ENCODE measurements around the gene RNF125.
"Not testable (repeated sequence)": the region's sequence is repeated elsewhere in the genome, so short reads cannot be mapped to it uniquely, and the experiment has no call there.

RNF125 gene

DNA sequence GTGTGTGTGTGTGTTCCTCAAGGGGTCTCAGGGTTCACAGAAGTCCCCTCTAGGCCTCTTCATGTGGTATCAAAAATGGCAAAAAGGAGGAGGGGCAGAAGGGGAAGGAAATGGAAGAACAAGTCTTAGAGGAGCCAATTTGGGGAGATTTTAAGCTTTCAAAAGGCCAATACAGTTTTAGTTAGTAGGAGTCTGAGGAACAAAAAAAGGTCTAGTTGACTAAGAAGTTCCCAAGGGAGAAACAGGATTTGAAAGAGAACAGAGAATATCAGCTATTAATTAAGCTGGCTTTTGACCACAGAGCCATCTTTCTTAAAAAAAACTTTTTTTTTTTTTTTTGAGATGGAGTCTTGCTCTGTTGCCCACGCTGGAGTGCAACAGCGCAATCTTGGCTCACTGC, 7.1 kb downstream of the RNF125 start:
- no peak for DNase-seq (ENCODE audit: low read depth)

DNA sequence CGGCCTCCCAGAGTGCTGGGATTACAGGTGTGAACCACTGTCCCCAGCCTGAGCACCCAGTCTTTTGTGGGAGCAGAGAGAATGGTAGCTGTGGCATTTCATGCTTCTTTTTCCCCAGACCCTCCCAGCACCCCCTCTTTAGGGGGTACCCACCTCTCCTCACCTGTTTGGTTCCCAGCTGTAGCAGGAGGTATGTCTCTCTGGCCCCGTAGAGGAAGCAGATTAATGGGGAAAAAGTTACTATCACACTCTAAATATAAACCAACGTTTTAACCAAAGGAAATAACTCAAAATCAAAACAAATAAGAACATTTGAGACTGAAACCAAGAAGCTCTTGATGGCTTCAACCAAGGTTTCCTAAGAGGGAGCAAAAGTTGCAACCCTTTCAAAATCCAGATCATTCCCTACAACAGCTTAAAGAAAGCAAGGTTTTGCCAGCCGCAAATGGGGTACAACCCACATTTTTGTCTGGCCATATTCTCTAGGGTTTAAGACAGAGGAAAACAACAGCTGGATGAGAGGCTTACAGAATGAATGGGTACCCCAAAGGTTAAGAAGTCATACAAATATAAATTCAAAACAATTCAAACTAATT, 8.0 kb downstream of the RNF125 start:
- no peak for DNase-seq (ENCODE audit: low read depth)

DNA sequence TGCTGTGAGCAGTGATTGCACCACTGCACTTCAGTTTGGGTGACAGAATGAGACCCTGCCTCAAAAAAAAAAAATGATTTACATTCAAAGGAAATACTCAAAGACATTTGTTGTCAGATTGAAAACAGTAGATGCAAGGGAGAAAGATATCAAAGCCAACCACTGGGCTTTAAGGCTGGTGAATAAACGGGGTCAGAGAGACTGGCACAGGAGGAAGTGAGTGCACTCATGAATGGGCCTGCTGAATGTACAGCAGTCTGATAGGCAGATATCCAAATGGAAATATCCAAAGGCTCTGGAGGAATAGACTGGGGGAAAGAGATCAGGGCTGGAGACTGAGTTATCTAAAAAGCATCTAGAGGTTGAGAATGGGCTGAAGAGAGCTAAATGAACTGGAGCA, 10.9 kb downstream of the RNF125 start:
- DNase-seq (ENCODE audit: low read depth) = no peak

DNA sequence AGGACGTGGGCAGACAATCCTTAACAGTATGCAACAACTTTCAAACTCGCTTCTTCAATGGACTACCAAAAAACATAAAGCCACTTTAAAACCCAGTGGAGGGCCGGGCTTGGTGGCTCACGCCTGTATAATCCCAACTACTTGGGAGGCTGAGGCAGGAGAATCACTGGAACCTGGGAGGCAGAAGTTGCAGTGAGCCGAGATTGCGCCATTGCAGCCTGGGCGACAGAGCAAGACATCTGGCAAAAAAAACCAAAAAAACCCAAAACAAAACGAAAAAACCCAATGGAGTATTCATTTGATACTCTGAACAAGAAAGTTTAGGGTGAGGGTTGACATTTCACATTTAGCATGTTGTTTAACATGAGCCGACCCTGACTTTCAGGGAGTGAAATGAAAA, 14.0 kb downstream of the RNF125 start:
- DNase-seq (ENCODE audit: low read depth) = no peak

DNA sequence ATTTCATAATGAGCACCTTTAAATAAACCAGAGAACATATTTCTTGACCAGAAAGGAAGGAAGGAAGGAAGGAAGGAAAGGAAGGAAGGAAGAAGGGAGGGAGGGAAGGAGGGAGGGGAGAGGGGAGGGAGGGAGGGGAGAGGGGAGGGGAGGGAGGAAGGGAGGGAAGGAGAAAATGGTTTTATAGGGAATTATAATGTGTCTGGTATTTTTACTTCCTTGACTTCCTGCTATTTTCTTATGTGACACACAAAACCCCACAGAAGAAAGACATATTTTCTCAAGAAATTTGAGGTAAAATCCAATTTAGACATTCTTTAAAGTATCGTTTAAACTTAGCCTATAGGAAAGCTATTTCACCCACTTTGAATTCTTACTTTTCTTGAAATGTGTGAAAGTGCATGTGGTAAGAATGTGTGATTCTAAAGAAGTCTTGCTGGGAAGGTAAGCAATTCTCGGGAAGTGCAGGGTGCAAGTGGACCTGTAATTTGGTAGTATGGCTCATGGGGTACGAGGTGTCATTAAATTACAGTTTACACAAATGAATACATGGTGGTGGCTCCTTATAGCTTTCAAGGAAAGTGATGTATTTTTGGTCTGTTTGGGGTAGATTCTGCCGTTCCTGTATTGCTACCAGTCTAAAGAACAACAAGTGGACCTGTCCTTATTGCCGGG, 18.0 kb downstream of the RNF125 start:
- DNase-seq (ENCODE audit: low read depth) = no peak

DNA sequence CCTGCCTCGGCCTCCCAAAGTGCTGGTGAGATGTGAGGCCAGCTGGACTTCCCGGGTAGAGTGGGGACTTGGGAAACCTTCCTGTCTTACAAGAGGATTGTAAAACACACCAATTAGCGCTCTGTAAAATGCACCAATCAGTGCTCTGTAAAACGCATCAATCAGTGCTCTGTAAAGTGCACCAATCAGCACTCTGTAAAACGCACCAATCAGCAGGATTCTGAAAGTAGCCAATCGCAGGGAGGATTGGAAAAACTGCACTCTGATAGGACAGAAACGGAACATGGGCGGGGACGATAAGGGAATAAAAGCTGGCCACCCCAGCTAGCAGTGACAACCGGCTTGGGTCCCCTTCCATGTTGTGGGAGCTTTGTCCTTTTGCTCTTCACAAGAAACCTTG, 19.0 kb downstream of the RNF125 start:
- no peak for DNase-seq (ENCODE audit: low read depth)

DNA sequence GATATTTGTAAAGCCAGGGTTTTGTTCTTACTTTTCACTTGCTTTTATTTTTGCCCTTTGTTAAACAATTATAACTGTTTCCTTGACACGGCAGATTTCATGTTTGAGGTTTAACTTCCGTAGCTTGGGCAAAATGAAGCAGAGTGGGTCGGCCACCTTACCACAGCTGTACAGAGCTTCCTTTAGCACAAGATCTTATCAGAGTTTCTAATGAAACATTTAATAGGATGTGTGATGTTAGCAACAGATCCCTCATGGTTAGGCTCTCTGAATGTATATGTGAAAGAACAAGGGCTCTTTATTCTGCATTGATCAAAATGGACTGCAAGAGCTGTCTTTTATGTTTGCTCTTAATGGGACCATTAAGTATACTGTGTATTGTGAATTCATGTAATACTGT, 22.3 kb downstream of the RNF125 start:
- peak; percentile 52 for DNase-seq (ENCODE audit: low read depth)

DNA sequence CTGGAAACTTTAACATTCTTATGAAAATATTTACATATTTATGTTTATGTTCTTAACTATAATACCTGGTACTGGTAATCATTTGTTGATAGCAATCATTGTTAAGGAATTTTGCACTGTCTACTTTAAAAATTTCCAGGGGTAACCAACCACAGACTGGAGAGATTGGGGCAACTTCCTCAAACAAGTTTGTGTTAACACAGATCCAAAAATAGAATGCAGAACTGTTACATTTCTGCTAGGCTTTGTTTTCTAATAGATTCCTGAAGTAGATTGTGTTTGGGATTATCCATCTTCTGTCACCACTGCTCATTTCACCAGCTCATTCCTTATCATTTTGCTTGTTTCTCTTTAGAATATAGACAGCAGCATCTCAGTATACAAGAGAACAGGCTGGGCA, 23.7 kb downstream of the RNF125 start:
- no peak for DNase-seq (ENCODE audit: low read depth)

DNA sequence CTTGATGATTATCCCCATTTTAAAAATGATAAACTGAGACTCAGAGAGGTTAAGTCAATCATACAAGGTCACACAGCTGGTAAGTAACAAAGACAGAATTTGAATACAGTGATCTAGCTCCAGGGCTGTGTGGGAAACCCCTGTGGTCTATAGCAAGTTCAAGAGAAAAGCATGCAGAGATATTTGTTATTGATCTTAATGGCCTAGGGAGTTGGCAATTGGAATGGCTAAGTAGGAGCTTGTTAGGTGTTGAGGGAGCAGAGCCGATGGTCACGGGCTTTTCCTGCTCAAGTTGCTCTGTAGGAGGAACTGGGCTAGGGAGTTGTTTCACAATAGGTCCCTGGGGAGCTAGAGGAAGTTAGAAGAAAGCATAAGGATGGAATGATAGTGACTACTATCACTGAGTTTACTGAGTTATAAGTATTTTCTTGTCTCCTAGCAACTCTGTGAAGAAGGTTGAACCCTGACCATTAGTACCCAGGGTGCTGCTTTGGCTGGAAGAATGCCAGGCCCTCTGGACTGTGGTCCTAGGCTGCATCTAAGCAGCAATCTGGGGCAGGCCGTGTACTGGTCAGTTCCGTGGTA, 30.0 kb downstream of the RNF125 start:
- DNase-seq (ENCODE audit: low read depth) = peak; percentile 68

DNA sequence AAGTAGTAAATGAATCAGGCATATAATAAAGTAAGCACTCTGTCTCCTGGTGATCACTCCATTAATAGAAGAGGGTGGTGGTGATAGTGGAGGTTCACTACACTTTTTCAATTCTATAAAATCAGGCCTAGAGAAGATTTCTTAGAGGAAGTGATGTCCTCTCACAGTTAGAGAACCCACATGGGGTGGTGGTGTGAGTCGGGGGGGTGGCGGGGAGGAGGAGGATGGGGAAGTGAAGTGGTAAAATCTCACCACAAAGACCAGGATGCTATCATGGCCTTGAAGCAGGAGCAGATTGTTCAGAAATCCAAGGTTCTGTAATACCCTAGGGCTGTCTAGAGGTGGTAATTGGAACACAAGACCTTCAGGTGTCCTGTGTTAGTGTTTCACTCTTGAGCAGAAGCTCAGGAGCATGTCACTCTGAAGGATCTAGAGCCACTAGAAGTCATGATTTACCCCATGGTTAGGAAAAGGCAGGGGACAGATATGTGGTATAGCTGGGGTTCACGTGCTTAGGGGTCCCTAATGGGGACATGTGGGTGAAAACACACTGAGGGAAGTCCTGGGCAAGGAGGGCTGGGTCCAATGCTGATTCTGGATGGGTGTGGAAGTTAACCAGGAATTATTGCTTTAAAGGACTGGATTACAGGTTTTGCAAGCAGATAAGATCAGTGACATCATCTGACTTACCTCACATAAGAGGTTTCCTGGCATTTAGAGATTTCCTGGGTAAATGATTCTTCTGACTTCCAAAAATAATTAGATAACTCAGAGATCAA, 31.0 kb downstream of the RNF125 start:
- DNase-seq (ENCODE audit: low read depth) = peak; percentile 51

DNA sequence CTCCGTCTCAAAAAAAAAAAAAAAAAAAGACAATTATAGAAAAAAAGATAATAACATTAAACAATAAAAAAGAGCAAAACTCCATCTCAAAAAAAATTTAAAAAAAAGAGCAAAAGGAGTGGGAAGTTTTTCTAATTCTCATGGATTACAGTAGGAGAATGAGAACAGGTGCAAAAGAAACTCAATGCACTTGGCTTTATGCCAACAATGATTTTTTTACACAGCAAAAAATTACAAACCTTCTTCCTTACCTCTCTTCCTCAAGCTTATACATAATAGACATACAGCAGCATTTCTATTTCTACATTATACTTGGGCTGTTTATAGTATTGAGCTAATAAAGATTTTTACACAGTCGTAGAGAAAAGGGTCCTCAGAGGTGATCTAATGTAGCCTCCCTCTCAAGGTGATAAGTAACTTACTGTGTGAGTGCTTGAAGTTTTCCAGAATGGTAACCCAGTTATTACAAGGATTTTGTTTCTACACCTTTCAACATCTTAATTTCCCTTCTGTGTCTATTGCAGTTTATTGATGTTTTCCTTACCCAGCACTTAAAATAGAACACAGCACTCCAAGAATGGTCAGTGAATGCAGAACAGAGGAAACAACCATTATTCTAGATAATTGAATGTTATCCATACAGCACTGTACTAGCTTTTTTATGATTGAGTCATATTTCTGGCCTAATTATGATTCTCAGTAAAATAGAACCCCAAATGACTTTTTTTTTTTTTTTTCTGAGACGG, 38.2 kb downstream of the RNF125 start:
- DNase-seq (ENCODE audit: low read depth) = no peak

DNA sequence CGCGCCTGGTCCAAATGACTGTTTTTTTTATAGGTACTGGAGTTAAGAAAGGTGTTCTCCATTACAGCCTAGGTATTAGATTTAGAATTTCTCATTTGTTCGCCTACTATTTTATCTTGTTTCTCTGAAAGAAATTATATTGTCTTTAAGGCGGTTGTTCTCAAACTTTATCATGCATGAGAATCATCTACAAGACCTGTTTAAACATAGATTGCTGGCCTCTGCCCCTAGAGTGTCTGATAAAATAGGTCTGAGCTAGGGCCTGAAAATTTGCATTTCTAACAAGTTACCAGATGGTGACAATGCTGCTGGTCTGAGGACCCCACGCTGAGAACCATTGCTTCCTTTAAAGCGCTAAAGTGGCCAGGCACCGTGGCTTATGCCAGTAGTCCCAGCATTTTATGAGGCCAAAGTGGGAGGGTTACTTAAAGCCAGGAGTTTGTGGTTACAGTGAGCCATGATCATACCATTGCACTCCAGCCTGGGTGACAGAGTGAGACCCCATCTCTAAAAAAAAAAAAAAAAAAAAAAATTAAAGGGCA, 39.1 kb downstream of the RNF125 start:
- DNase-seq (ENCODE audit: low read depth) = no peak

DNA sequence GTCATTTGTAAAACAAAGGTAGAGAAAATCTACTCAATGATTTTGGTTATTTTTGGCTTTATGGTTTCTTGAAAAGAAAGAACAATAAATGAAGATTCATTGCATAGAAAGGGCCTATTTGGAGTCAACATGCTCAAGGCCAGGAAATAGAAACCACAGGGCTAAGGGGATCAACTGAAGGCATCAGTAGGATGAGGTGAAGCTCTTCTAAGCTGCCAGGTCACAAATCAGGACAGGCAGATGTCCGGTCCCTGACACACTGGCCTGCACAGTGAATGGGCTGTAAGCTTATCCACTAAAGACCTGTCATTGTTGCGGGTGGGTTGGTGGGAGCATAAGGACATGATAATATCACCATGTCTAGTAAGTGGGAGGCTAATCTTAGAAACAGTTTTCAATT, 41.4 kb downstream of the RNF125 start:
- no peak for DNase-seq (ENCODE audit: low read depth)

DNA sequence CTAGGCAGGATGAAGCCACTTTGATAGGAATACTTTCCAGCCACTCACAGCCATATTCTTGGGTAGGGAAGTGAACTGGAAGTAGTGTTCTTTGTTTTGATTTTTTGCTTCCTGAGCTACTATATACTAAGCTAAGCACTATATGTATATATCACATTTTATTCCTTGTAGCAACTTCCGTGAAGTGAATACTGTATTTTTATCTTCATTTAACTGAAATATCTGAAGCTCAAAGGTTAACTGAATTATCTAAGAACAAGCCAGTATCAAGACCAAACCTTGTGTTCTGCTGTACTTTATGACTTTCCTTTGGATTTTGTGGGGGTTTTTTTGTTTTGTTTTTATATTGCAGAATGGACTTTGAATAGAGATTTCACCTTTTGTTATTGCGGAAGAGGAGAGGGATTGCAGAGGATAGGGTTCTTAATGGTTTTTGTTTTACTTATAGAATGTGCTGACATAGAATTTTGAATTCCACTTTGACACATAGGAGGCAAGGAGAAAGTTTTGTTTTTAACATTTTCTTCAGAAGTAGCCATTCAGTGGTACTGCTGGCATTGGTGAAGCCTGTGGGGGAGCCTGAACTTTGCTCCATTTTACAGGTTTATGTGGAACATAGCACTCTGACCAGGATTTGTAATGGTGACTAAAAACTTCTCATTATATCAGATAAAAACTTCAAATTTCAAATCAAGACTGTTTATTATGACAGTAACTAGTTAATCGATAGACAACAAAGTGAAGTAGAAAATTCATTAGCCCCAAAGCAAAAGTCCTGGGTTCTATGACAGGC, 48.9 kb downstream of the RNF125 start:
- no peak for DNase-seq (ENCODE audit: low read depth)

DNA sequence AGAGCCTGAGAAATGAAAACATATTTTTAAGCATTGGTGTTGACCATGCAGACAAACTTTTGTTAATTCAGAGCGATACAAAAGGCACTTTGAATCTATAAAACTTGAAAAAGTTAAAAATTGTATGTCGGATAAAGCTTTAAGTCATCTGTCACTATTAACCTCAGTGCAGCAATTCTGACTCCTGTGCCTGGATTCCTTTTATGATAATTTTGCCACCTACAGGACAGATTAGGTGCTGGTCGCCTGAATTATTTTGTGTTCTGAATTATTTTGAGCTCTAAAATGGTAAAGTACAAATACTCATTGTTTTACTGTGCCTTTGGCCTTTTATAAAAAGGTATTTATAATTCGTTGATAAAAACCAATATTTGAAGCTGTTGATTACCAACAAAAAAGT, 53.7 kb downstream of the RNF125 start:
- no peak for DNase-seq (ENCODE audit: low read depth)

DNA sequence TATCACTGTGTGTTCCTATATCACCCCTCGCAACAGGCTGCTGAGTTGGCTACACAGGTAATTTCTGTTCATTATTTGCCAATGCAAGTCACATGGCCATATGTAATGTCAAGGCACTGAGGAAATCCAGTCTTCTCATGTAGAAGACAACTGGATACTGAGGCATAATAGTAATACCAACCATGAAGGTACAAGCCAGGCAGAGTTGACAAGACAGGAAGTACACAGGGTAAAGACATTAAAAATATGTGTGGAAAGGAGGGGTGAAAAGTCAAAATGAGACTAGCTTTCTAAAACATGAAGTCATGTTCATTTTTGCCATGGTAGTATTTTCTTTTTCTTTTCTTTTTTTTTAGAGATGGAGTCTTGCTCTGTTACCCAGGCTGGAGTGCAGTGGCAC, 55.6 kb downstream of the RNF125 start:
- no peak for DNase-seq (ENCODE audit: low read depth)

DNA sequence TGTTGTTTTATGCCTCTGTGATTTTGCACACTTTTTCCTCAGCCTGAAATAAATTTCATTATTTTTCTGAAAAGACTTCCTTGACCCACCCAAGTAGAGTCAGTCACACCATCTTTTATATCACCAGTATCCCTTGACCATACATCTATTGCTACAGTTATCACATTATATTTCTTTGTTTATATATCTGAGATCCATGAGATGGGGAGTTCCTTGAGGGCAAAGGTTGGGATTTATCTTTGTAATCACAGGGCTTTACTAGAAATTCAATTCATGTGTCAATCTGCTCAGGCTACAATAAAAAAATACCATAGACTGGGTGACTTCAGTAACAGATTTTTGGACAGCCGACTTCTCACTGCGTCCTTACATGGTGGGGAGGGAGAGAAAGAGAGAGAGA, 60.2 kb downstream of the RNF125 start:
- DNase-seq (ENCODE audit: low read depth) = no peak

DNA sequence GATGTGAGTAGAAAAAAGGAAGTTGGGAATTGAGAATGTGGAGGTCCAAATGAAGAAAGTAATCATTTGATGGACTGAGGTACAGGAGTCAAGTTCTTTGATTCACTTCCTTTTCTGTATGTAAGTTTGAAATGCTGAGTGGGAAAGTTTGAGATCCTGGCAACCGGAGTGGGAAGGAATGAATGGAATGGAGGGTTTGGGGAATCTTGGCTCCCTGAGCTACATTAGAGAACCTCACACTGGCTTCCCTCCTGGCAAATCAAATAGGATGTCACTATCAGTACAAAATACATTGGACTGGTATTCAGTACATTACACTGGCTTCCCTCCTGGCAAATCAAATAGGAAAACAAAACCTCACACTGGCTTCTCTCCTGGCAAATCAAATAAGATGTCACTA, 63.3 kb downstream of the RNF125 start:
- DNase-seq (ENCODE audit: low read depth) = no peak

DNA sequence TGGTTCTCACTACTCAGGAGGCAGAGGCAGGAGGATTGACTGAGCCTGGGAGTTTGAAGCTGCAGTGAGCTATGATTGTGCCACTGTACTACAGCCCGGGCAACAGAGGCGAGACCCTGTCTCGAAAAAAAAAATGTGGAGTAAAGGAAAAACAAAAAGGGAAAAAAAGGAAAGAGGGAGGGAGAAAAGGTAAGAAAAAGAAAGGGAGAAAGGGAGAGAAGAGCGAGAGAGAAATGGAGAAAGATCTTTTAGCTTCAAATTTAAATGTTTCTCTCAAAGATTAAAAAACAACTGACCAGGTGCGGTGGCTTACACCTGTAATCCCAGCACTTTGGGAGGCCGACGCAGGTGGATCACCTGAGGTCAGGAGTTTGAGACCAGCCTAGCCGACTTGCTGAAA, 65.2 kb downstream of the RNF125 start:
- DNase-seq (ENCODE audit: low read depth) = no peak

DNA sequence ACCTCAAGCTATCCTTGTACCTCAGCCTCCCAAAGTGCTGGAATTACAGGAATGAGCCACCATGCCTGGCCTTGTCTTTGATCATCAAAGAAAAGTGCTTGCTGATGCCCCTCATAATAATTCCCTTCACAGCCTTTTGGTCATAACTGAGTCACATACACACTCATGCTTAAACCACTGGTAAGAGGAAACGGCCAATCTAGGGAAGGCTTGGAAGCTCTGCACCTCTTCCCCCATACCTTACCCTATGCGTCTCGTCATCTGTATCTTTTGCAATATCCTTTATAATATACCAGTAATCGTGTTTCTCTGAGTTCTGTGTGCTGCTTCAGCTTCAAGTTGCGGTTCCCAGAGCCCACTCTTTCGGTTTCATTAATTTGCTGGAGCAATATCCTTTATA, 68.3 kb downstream of the RNF125 start:
- DNase-seq (ENCODE audit: low read depth) = no peak

DNA sequence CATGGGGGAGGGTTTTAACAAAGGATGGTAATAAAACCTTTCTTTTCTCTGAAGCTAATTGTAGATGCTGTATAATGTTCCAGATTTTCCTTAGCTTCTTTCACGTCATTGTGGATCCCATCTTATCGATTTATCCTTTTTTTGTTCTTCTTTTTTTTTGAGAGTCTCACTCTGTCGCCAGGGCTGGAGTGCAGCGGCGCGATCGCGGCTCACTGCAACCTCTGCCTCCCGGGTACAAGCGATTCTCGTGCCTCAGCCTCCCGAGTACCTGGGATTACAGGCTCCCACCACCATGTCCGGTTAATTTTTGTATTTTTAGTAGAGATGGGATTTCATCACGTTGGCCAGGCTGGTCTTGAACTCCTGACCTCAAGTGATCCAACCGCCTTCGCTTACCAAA, 72.2 kb downstream of the RNF125 start:
- not testable (repeated sequence) for DNase-seq (ENCODE audit: low read depth)
